ENCODE results near the gene MT1E.
"Not testable (repeated sequence)": the region's sequence is repeated elsewhere in the genome, so short reads cannot be mapped to it uniquely, and the experiment has no call there.

The MT1E gene

GRCh38 chr16:56607109-56607618, 18.4 kb upstream of the MT1E start:
- DNase-seq (ENCODE audit: low read depth in 2 of 2) = no peak

- DNase-seq (ENCODE audit: low read depth in 2 of 2) = no peak
Observed at GRCh38 chr16:56607675-56608042, 17.9 kb upstream of the MT1E start.

GRCh38 chr16:56608043-56608875, 17.3 kb upstream of the MT1E start, which contains the start of gene MT2A:
Gene MT2A, plus strand, starts transcription at chr16:56608584. Its CDS starts 72 bp downstream, at chr16:56608656.
- peak; percentile 90 to 91 for DNase-seq (ENCODE audit: low read depth in 2 of 2)

GRCh38 chr16:56608876-56609462, 16.6 kb upstream of the MT1E start:
- DNase-seq (ENCODE audit: low read depth in 2 of 2) = no peak

GRCh38 chr16:56609463-56609921, 16.1 kb upstream of the MT1E start:
- DNase-seq (ENCODE audit: low read depth in 2 of 2) = peak in 1 of 2 donors; percentile 60

DNA sequence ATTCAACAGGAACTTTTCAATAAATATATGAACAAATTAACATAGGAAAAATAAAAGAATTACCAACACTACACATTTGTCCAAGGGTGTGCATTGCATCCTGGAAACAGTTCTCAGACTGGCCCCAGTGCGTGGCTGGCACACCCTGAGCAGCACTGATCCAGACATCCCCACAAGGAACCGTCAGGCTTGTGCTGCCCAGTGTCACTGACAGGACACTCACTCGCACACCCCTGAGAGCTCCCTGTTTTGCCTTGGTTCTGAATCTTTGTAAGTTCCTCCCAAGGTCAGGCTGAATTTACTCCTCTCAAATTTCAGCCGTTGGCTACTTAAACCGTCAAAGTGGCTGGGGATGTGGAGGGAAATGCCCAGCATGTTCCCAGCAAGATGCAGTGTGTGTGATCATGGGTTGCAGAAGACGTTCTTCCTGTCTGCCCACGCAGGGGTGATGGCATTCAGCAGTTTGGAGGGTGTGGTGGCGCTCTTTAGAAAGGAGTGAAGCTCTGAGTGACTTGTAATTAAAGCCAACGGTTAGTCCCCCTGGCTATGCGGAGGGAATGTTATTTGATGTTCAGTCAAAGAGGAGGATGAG, 15.5 kb upstream of the MT1E start:
- peak; percentile 61 to 75 for DNase-seq (ENCODE audit: low read depth in 2 of 2)

DNA sequence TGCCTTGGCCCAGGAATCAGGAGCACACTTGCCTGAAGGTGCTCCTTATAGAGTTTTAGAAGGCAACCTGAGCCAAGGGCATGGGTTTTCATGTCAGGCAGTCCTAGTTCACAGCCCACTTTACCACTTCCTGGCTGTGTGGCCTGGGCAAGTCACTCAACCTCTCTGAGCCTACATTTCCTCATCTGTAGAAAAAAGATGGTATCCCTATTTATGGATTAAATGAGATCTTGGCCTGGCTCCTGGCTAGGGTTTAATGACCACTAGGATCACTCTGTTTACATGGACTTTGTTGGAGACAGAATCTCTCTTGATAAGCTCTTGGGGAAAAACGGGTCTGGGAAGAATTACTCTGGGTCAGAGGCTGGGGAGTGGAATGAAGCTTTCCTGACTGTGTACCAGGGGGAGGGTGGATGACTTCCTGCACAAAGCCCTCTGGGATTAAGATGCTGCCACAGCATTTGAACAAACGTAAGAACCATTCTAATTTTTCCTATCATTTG, 14.9 kb upstream of the MT1E start:
- no peak for DNase-seq (ENCODE audit: low read depth in 2 of 2)

- DNase-seq (ENCODE audit: low read depth in 2 of 2) = no peak
Observed at GRCh38 chr16:56611281-56611833, 14.2 kb upstream of the MT1E start.

- DNase-seq (ENCODE audit: low read depth in 2 of 2) = no peak
Observed at GRCh38 chr16:56613706-56614105, 11.9 kb upstream of the MT1E start.

- no peak for DNase-seq (ENCODE audit: low read depth in 2 of 2)
Observed at GRCh38 chr16:56614549-56614991, 11.0 kb upstream of the MT1E start.

DNA sequence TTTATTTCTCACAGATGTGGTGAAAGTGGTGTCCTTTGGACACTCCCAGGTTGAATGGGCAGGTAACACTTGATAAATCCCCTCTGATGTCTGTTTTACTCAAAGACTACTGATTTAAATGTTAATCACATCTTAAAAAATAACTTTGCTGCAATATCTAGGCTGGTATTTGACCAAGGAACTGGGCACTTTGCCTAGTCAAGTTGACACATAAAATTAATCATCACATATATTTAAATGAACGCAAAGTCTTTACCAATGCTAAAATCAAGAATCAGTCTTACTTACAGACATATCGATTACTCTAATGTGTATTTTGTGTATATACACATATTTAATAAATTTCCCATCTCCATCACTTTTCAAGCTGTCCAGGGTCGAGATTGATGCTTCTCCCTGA, 10.2 kb upstream of the MT1E start:
- DNase-seq (ENCODE audit: low read depth in 2 of 2) = no peak

- DNase-seq (ENCODE audit: low read depth in 2 of 2) = no peak
Observed at GRCh38 chr16:56616608-56617211, 8.9 kb upstream of the MT1E start.

DNA sequence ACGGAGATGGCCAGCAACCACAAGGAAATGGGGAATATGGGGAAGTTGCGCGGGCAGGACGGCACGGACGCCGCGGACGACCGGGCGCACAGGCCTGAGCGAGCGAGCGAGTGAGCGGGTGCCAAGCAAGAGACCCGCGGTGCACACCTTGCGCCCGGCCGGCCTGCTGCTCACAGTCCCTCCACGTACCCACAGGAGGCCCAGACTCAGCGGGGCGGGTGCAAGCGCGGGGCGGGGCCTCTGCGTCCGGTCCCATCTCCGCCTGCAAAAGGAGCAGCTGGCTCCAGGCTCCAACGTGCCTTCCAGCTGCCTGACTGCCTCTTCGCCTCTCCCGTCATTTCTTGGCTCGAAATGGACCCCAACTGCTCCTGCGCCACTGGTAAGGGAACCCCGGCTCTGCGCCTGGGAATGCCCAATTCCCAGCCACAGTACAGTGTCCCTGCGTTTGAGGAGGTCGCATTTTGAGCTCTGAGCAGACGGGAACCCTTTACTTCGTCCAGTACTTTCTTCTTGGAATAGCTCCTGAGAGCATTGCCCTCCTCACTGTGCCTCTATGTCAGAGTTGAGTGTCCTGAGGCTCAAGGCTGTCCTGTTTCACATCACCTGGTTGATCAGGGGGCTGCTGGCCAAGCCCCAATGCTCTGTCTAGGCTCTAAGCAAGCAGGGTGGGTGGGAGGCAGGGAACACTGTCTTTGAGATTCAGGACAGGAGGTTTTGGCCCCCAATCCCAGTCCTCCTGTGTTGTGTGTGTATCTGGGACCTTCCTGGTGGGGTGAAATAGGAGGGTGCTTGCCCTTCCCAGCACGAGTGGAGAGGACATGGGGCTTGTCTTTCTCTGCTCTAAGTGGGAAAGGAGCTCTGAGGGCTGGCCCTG, 8.1 kb upstream of the MT1E start:
- DNase-seq (ENCODE audit: low read depth in 2 of 2) = peak; percentile 47 to 66

DNA sequence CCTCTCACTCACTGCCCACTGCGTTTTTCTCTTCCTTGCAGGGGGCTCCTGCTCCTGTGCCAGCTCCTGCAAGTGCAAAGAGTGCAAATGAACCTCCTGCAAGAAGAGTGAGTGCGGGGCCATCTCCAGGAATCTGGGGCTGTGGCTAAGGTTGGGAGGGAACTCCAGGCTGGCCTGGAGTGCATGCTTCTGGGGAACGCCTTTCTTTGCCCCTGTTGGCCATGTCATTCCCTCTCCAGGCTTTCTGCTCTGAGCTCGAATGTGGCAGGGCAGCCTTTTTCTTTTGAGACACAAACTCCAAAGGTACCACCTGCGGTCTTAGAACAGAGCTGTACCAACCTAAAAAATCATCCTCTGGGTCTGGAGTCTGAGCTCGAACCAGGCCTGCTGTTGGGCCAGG, 7.4 kb upstream of the MT1E start:
- no peak for DNase-seq (ENCODE audit: low read depth in 2 of 2)

DNA sequence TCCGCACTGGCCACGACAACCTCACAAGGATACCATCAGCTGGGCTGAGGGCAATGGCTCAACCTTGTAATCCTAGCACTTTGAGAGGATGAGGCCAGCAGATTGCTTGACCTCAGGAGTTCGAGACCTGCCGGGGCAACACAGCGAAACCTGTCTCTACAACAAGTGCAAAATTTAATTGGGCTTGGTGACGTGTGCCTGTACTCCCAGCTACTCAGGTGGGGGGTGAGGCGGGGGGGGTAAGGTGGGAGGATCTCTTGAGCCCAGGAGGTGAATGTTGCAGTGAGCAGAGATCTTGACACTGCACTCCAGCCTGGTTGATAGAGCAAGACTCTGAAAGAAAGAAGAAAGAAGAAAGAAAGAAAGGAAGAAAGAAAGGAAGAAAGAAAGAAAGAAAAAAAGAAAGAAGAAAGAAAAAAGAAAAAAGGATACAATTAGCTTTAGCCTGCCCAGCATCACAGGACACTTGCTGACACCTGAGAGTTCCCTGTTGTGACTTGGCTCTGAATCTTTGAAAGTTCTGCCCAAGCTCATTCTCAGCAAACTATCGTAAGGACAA, 5.2 kb upstream of the MT1E start:
- DNase-seq (ENCODE audit: low read depth in 2 of 2) = no peak

DNA sequence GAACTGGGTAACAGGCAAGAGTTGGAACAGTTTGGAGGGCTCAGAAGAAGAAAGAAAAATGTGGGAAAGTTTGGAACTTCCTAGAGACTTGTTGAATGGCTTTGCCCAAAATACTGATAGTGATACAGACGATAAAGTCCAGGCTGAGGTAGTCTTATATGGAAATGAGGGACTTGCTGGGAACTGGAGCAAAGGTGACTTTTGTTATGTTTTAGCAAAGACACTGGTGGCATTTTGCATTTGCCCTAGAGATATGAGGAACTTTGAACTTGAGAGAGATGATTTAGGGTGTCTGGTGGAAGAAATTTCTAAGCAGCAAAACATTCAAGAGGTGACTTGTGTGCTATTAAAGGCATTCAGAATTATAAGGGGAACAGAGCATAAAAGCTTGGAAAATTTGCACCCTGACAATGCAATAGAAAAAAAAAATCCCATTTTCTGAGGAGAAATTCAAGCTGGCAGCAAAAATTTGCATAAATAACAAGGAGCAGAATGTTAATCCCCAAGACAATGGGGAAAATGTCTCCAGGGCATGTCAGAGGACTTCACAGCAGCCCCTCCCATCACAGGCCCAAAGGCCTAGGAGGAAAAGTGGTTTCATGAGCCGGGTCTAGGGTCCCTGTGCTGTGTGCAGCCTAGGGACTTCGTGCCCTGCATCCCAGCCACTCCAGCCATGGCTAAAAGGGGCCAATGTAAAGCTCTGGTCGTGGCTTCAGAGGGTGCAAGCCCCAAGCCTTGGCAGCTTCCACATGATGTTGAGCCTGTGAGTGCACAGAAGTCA, 3.7 kb upstream of the MT1E start:
- DNase-seq (ENCODE audit: low read depth in 2 of 2) = not testable (repeated sequence)

DNA sequence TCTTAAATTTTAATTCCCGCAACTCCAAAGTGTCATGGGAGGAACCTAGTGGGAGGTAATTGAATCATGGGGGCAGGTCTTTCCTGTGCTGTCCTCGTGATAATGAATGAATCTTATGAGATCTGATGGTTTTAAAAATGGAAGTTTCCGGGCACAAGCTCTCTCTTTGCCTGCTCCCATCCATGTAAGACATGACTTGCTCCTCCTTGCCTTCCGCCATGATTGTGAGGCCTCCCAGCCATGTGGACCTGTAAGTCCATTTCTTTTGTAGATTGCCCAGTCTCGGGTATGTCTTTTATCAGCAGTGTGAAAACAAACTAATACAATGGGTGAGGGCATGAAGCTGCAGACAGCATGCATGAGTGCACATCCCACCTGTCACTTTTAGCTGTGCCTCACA, 2.4 kb upstream of the MT1E start:
- not testable (repeated sequence) for DNase-seq (ENCODE audit: low read depth in 2 of 2)

DNA sequence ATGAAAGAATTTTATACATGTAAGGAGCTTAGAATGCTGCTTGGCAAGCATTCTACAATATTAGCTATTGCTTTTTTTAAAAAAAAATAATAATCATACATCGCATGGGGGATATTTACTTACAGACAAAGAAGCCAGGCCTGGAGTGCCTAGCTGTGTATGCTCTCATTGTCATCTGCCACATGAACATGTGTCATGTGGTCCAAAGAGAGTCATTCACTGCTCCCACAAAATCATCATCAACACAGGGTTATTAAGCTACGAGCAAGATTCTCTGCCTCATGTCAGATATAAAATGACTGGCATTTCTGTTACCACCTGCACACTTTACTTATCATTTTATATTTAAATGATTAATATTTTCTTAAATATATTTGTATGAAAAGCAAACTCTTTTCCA, 1.9 kb upstream of the MT1E start:
- no peak for DNase-seq (ENCODE audit: low read depth in 2 of 2)

DNA sequence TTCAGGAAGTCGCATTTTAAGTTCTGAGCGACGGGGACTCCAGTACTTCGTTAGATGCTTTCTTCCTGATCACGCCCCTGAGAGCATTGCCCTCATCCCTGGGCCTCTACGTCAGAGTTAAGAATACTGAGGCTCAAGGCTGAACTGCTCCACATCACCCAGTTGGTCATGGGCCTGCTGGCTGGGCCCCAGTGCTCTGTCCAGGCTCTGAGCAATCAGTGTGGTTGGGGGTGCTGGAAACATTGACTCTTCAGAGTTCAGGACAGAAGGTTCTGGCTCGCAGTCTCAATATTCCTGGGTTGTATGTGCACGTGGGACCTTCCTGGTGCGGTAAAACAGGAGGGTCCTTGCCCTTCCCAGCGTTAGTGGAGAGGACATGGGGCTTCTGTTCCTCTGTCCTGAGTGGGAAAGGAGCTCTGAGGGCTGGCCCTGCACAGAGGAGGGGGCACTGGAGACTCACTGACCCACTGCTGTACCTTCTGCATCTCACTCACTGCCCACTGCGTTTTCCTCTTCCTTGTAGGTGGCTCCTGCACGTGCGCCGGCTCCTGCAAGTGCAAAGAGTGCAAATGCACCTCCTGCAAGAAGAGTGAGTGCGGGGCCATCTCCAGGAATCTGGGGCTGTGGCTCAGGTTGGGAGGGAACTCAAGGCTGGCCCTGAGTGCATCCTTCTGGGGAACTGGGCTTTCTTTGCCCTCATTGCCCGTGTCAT, 518 bp downstream of the MT1E start:
- DNase-seq (ENCODE audit: low read depth in 2 of 2) = no peak

Measured in stimulated activated CD8-positive, alpha-beta memory T cell treated with anti-CD3 and anti-CD28 coated beads, Interleukin-2, amount 100 ng/mL, for 48 hours (primary cell).